ENCODE results near the gene LYPLAL1. TPM values are rescaled to one million over a fixed set of nuclear protein-coding genes. Genes with fewer than 3 reads are reported as not detected.

LYPLAL1 gene
- total and polyA plus RNA-seq, 2 of the 4 experiments (the other 2 are of a cell fraction) = 4.8 to 7.5 TPM

GRCh38 chr1:219244864-219245263 is 71.2 kb downstream of the LYPLAL1 start:
- no peak overlapping the region for H2BK20ac ChIP-seq (ENCODE audit: low read depth, low read length)
- no peak overlapping the region for H3K23ac ChIP-seq (ENCODE audit: low read depth, low read length)
- H4K8ac ChIP-seq (ENCODE audit: low read depth in 2 of 2, low read length in 2 of 2) = no peak overlapping the region
- no peaks in the 10 kb centered on the region for H3K79me1 ChIP-seq (ENCODE audit: low read depth in 1 of 2, low read length in 2 of 2)
- no peak overlapping the region for H3K56ac ChIP-seq (ENCODE audit: extremely low read depth, insufficient read depth, low read length)
- no peak overlapping the region for H3K27ac ChIP-seq (ENCODE audit: insufficient read depth, low read length)
- no peak overlapping the region for H2BK120ac ChIP-seq (ENCODE audit: low read depth, low read length)
- no TSS peak for BruUV-seq (replicated peaks)
- TF ChIP-seq MXI1 (IDR thresholded peaks at IDR 0.05; ENCODE audit: borderline replicate concordance, low read depth, low read length) (no peak), RFX5 (IDR thresholded peaks at IDR 0.05; ENCODE audit: low read depth, low read length) (no peak), SMC3 (IDR thresholded peaks at IDR 0.05; ENCODE audit: low read depth, low read length) (no peak)
- H4K5ac ChIP-seq (ENCODE audit: low read depth, low read length) = no peak overlapping the region
- H2AK5ac ChIP-seq (ENCODE audit: low read depth, low read length) = no peak overlapping the region
- no peak overlapping the region for H3K4me3 ChIP-seq (ENCODE audit: insufficient read depth, low read depth, low read length)
- no peak overlapping the region for H3K18ac ChIP-seq (ENCODE audit: low read depth, low read length)
- H3K4me2 ChIP-seq (ENCODE audit: low read depth, low read length) = no peak overlapping the region
- ChIA-PET CTCF (interaction anchor here (0.7 to 1.0 kb wide), 2 partner anchors 12 to 872 kb away, joined by 3 to 4 read pairs; no protein-coding TSS in a partner anchor), POLR2A (ENCODE audit: unreplicated experiment) (interaction anchor here (0.7 kb wide), 1 partner anchor 33 kb away, joined by 38 read pairs; no protein-coding TSS in a partner anchor)
- H3K36me3 ChIP-seq (ENCODE audit: control insufficient read depth, insufficient read depth, low read length) = no peaks in the 10 kb centered on the region
- no peak overlapping the region for H4K91ac ChIP-seq (ENCODE audit: insufficient read depth, low read depth, low read length)
- H3K9me1 ChIP-seq (ENCODE audit: insufficient read depth, low read length) = no peaks in the 10 kb centered on the region
- H3K27me3 ChIP-seq (ENCODE audit: control insufficient read depth, insufficient read depth, low read length) = no peaks in the 10 kb centered on the region
- no peak overlapping the region for H2BK5ac ChIP-seq (ENCODE audit: low read depth, low read length, poor library complexity, severe bottlenecking)
- no peak overlapping the region for H3K14ac ChIP-seq (replicated peaks; ENCODE audit: low read depth, low read length)
- no peak overlapping the region for H3K4ac ChIP-seq (ENCODE audit: low read depth, low read length)
- intact Hi-C loops (cut with micrococcal nuclease) (no loop called here), in situ Hi-C loops (cut with MboI; ENCODE audit: low sequenced_read_pairs) (no loop called here), dilution Hi-C loops (cut with HindIII; ENCODE audit: low sequenced_read_pairs, unreplicated experiment) (no loop called here)
- H3K4me1 ChIP-seq (ENCODE audit: control insufficient read depth, insufficient read depth, low read length) = peaks cover 6% of the 10 kb centered on the region
- DNase-seq = no peak
- no peak for ATAC-seq (ENCODE audit: low read depth)
- no peak overlapping the region for H2AFZ ChIP-seq (replicated peaks; ENCODE audit: low read length, poor library complexity)
- no peaks in the 10 kb centered on the region for H3K9me3 ChIP-seq (ENCODE audit: control insufficient read depth, insufficient read depth, low read length)
- no peaks in the 10 kb centered on the region for H4K20me1 ChIP-seq (ENCODE audit: insufficient read depth, low read length)
- H3K9ac ChIP-seq (ENCODE audit: low read depth, low read length) = no peak overlapping the region
- H2BK15ac ChIP-seq (ENCODE audit: low read depth, low read length) = no peak overlapping the region
- no peak overlapping the region for H2AK9ac ChIP-seq (replicated peaks; ENCODE audit: low read depth, low read length, poor library complexity)

All from IMR-90 (cell line).